Lower leg skin (tissue), 3 donors: ENCODE results near the gene ABCC10.

Experiments
- CTCF ChIP-seq, 3 donors: fragments of 450-650 bp; IDR thresholded peaks; one replicate each; pipeline ENCODE4 v1.5.1; 2016; ENCODE audit warnings: antibody characterized with exemption in 3 of 3, mild to moderate bottlenecking in 3 of 3, moderate library complexity in 2 of 3
- POLR2A ChIP-seq, 2 donors: fragments of 450-650 bp; IDR thresholded peaks; one replicate each; pipeline ENCODE4 v1.6.1; 2016 to 2017; ENCODE audit warnings: antibody characterized with exemption in 2 of 2, mild to moderate bottlenecking in 1 of 2, moderate library complexity in 1 of 2

- TF ChIP-seq CTCF (IDR thresholded peaks at IDR 0.05) (no peak), POLR2A (IDR thresholded peaks at IDR 0.05) (no peak)
Measured at GRCh38 chr6:43467752-43468151, 40.4 kb downstream of the ABCC10 start.
